Smooth muscle cell (in vitro differentiated cells): ENCODE results near the gene SMYD3. TPM values are rescaled to one million over a fixed set of nuclear protein-coding genes. Genes with fewer than 3 reads are reported as not detected.

Experiments used
- DNase-seq: peaks from one replicate; lab custom pipeline; 2025; ENCODE audit not compliant: unreplicated experiment; lab: John Stamatoyannopoulos, UW
- H2AFZ ChIP-seq: fragments of 200-600 bp; sonication (generic); 2 replicates; pipeline ENCODE4 v1.6.0; 2016; ENCODE audit warnings: antibody characterized with exemption, low read depth, mild to moderate bottlenecking
- H3F3A ChIP-seq: fragments of 200-600 bp; sonication (generic); 2 replicates; pipeline ENCODE4 v1.6.0; 2017; ENCODE audit warnings: antibody characterized with exemption, low read depth
- H3K27ac ChIP-seq: fragments of 200-600 bp; sonication (generic); 2 replicates; pipeline ENCODE4 v1.5.1; 2016; ENCODE audit warnings: low read depth, mild to moderate bottlenecking
- H3K27me3 ChIP-seq: fragments of 200-600 bp; sonication (generic); 2 replicates; pipeline ENCODE4 v1.6.1; 2016; ENCODE audit warnings: low read depth, mild to moderate bottlenecking
- H3K36me3 ChIP-seq: fragments of 200-600 bp; sonication (generic); 2 replicates; pipeline ENCODE4 v1.5.1; 2016; ENCODE audit warnings: low read depth
- H3K4me1 ChIP-seq: fragments of 200-600 bp; sonication (generic); 2 replicates; pipeline ENCODE4 v1.5.1; 2016; ENCODE audit warnings: low read depth
- H3K4me2 ChIP-seq: fragments of 200-600 bp; sonication (generic); 2 replicates; pipeline ENCODE4 v1.6.0; 2016; ENCODE audit warnings: mild to moderate bottlenecking
- H3K4me3 ChIP-seq: fragments of 200-600 bp; sonication (generic); 2 replicates; pipeline ENCODE4 v1.5.1; 2016; ENCODE audit warnings: mild to moderate bottlenecking
- H3K79me2 ChIP-seq: fragments of 200-600 bp; sonication (generic); 2 replicates; pipeline ENCODE4 v1.6.0; 2016; ENCODE audit warnings: low read depth, mild to moderate bottlenecking
- H3K9ac ChIP-seq: fragments of 200-600 bp; sonication (generic); 2 replicates; pipeline ENCODE4 v1.6.0; 2016; ENCODE audit warnings: low read depth
- H3K9me3 ChIP-seq: fragments of 200-600 bp; sonication (generic); replicated peaks from 2 replicates; pipeline ENCODE4 v1.5.1; 2016; ENCODE audit warnings: low read depth
- H4K20me1 ChIP-seq: fragments of 200-600 bp; sonication (generic); 2 replicates; pipeline ENCODE4 v1.6.0; 2016; ENCODE audit warnings: low read depth
- WGBS: methylation state at CpG from one replicate; pipeline ENCODE4 v1.1.7; 2016; ENCODE audit warnings: low lambda C conversion rate; 5-methylcytosine and 5-hydroxymethylcytosine counted together
- polyA plus RNA-seq: library from polyadenylated mRNA; unstranded; fragments of >200 nt; fragmentation: Nextera tagmentation; extraction: Ambion mirVana; gene quantifications from 2 replicates; pipeline ENCODE4 v1.2.1, GENCODE V29; 2016
- total RNA-seq: library from RNA; depleted of rRNA; stranded (reverse); fragments of >200 nt; gene quantifications from 2 replicates; pipeline ENCODE4 v1.2.3, GENCODE V29; 2014
- TF ChIP-seq, protein P1 (sequence below): fragments of 200-600 bp; sonication (generic); IDR thresholded peaks from 2 replicates; pipeline ENCODE4 v1.5.1; 2017; ENCODE audit warnings: borderline replicate concordance, mild to moderate bottlenecking, antibody characterized with exemption; ENCODE audit not compliant: insufficient read depth, poor library complexity, severe bottlenecking

Gene SMYD3
- total and polyA plus RNA-seq, 2 experiments from 2014 or later, result 162 to 301 TPM

DNA sequence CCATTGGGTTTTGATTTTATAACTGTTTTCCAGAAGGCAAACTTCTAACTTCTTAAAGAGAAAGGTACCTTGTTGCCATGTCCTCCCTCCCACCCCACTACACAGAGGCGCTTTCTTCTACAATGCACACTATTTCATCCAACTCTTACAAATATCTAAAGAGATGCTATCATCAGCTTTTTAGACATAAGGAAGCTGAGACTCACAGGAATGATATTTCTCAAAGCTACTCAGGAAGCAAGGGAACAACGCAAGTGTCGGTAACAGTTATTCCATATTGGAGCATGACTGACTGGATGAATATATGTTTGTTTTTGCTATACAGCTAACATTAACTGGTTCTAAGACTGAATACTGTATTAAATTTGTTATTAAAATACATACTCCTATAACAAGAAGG lies 318.0 kb downstream of the SMYD3 start:
- TF ChIP-seq, protein P1, sequence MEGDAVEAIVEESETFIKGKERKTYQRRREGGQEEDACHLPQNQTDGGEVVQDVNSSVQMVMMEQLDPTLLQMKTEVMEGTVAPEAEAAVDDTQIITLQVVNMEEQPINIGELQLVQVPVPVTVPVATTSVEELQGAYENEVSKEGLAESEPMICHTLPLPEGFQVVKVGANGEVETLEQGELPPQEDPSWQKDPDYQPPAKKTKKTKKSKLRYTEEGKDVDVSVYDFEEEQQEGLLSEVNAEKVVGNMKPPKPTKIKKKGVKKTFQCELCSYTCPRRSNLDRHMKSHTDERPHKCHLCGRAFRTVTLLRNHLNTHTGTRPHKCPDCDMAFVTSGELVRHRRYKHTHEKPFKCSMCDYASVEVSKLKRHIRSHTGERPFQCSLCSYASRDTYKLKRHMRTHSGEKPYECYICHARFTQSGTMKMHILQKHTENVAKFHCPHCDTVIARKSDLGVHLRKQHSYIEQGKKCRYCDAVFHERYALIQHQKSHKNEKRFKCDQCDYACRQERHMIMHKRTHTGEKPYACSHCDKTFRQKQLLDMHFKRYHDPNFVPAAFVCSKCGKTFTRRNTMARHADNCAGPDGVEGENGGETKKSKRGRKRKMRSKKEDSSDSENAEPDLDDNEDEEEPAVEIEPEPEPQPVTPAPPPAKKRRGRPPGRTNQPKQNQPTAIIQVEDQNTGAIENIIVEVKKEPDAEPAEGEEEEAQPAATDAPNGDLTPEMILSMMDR, result no peak
- Histone ChIP-seq H3K36me3 (peaks cover 2% of the 10 kb centered on the region), H3K79me2 (no peaks in the 10 kb centered on the region), H3K4me2 (no peak overlapping the region), H3K9me3 (no peaks in the 10 kb centered on the region), H2AFZ (no peak overlapping the region), H3K27me3 (no peaks in the 10 kb centered on the region), H3K27ac (no peak overlapping the region), H3K4me1 (no peaks in the 10 kb centered on the region), H3K4me3 (no peak overlapping the region), H3K9ac (no peak overlapping the region), H3F3A (no peaks in the 10 kb centered on the region), H4K20me1 (no peaks in the 10 kb centered on the region)
- 96% methylated on average over 3 of the region's 3 CpGs for WGBS
- no peak for DNase-seq

DNA sequence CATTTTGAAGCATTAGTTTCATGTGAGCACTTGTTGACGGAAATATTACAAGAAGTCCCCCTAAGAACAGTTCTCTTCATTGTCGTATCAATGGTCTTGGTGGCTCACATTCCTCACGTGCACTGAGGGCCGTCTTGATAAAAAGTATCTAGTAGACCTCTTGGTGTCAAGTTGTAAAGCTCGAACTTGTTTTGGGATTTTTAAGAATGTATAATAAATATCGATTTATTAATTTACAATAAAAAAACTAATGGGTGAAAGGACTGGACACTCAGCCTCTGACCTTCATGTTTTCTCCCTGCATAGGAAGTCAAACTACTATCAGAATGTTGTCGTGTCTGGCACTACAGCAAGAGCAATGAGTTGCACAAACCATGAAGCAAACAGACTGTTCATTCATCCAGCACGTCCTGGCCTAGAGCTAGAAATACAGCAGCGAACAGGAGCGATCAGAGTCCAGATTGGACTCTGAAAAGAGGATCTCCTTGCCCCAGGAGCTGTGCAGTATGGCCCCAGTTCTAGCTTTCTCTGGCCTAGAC lies 319.2 kb downstream of the SMYD3 start:
- H3K4me2 ChIP-seq, result no peak overlapping the region
- WGBS, result 91% methylated on average over 10 of the region's 10 CpGs
- DNase-seq, result no peak
- H3K9ac ChIP-seq, result no peak overlapping the region
- no peaks in the 10 kb centered on the region for H3K9me3 ChIP-seq
- H3K4me1 ChIP-seq, result no peaks in the 10 kb centered on the region
- H3K27ac ChIP-seq, result no peak overlapping the region
- no peaks in the 10 kb centered on the region for H3K79me2 ChIP-seq
- TF ChIP-seq, protein P1, result no peak
- no peak overlapping the region for H2AFZ ChIP-seq
- peaks cover 2% of the 10 kb centered on the region for H3K36me3 ChIP-seq
- no peaks in the 10 kb centered on the region for H3F3A ChIP-seq
- no peaks in the 10 kb centered on the region for H4K20me1 ChIP-seq
- H3K27me3 ChIP-seq, result no peaks in the 10 kb centered on the region
- H3K4me3 ChIP-seq, result no peak overlapping the region

DNA sequence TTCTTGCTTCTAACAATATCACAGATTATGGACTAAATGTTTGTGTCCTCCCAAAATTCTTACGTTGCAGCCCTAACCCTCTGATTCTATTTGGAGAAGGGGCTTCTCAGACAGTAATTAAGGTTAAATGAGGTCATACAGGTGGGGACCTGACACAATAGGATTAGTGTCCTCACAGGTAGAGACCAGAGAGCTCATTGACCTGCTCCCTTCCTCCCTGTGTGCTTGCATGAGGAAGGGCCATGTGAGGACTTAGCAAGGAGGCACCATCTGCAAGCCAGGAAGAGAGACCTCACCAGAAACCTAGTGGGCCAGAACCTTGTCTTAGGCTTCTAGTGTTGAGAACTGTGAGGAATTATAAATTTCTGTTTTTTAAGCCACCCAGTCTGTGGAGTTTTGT lies 322.6 kb downstream of the SMYD3 start:
- Histone ChIP-seq H3K4me1 (no peaks in the 10 kb centered on the region), H3K9me3 (no peaks in the 10 kb centered on the region), H3K27me3 (no peaks in the 10 kb centered on the region), H3K79me2 (no peaks in the 10 kb centered on the region), H3K27ac (no peak overlapping the region), H3K4me2 (no peak overlapping the region), H3K4me3 (no peak overlapping the region), H3K9ac (no peak overlapping the region), H4K20me1 (no peaks in the 10 kb centered on the region), H3F3A (no peaks in the 10 kb centered on the region), H3K36me3 (no peaks in the 10 kb centered on the region), H2AFZ (no peak overlapping the region)
- no peak for DNase-seq
- TF ChIP-seq, protein P1, result no peak
- 96% methylated on average over 1 of the region's 1 CpG for WGBS

DNA sequence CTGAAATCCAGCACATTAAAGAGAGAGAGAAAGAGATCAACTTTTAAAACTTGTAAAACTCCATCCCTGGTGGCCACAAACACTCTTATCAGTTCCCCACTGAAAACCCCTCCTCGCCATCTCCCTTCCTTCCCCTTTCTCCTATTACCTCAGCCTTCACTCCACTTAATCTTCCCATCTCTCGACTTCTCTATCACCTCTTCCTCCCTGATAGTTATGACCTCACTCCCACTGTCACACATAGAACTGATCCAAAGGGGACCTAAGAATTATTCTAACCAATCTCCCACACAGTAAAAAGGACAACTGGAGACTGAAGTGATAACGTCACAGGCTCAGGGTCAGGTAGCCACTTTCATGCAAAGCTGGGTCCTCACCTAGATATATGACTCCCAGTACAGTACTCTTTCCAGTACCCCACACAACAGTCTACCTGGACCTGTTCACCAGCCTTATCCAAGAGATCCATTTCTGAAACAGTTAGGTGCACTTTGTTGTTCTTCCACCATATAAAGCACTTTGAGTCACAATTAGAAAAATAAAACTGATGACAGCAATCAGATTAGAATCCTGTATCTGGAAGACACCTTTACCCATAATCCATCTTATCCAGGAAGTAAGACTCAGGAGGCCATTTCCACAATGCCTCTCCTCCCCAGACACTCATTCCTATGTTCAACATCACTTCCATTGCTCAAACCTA lies 324.8 kb downstream of the SMYD3 start:
- no peak for DNase-seq
- H3K27ac ChIP-seq, result no peak overlapping the region
- H4K20me1 ChIP-seq, result no peaks in the 10 kb centered on the region
- TF ChIP-seq, protein P1, result no peak
- H3K4me3 ChIP-seq, result no peak overlapping the region
- WGBS, result 55% methylated on average over 3 of the region's 3 CpGs
- no peaks in the 10 kb centered on the region for H3K79me2 ChIP-seq
- H3K9ac ChIP-seq, result no peak overlapping the region
- H3K27me3 ChIP-seq, result no peaks in the 10 kb centered on the region
- H3K4me1 ChIP-seq, result no peaks in the 10 kb centered on the region
- H2AFZ ChIP-seq, result no peak overlapping the region
- no peaks in the 10 kb centered on the region for H3K36me3 ChIP-seq
- no peak overlapping the region for H3K4me2 ChIP-seq
- H3K9me3 ChIP-seq, result no peaks in the 10 kb centered on the region
- H3F3A ChIP-seq, result no peaks in the 10 kb centered on the region
